ENCODE measurements around the gene DNASE1. TPM values are rescaled to one million over a fixed set of nuclear protein-coding genes. Genes with fewer than 3 reads are reported as not detected.

Gene DNASE1
- total and polyA plus RNA-seq, 4 donors, result 5.5 to 39.5 (median 8.3) TPM

DNA sequence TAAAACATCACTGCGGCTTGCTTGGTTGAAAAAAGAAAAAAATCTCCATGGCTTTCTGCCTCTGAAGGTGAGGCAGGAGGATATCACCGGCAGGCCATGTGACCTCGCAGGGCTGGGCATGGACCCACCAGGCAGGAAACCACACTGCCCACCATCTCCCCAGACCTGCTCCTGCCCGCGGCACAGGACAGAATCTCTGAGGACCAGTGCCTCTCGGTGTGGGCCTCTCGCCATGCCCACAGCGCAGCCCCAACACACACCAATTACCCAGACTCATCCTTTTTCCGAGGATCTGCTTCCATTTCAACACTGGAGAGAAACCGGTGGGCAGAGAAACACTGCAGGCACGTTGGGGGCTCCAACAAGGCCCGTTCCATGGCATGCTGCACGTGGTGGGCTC, 16.2 kb downstream of the DNASE1 start:
- WGBS, 2 donors, result 67 to 82% methylated on average over 13 of the region's 13 CpGs
- ATAC-seq (ENCODE audit: insufficient read depth, low FRiP score) (no peak), DNase-seq (no peak)
- Histone ChIP-seq H3K27ac (ENCODE audit: low read depth in 1 of 2, low read length in 1 of 2) (no peak overlapping the region), H3K9me3 (ENCODE audit: control insufficient read depth in 4 of 4, insufficient read depth in 3 of 4, low read length in 3 of 4) (no peaks in the 10 kb centered on the region), H3K9ac (ENCODE audit: insufficient read depth in 1 of 2, low read length in 2 of 2) (no peak overlapping the region), H3K4me3 (no peak overlapping the region), H3K27me3 (ENCODE audit: control insufficient read depth in 3 of 3, insufficient read depth in 3 of 3, low read length in 2 of 3) (no peaks in the 10 kb centered on the region), H3K4me1 (ENCODE audit: control insufficient read depth in 5 of 5, insufficient read depth in 5 of 5, low read length in 5 of 5) (no peaks in the 10 kb centered on the region), H3K36me3 (ENCODE audit: control insufficient read depth in 4 of 4, insufficient read depth in 4 of 4, low read length in 4 of 4) (peaks cover 0 to 49% (median 16%) of the 10 kb centered on the region in 4 donors)
- TF ChIP-seq, protein P1, sequence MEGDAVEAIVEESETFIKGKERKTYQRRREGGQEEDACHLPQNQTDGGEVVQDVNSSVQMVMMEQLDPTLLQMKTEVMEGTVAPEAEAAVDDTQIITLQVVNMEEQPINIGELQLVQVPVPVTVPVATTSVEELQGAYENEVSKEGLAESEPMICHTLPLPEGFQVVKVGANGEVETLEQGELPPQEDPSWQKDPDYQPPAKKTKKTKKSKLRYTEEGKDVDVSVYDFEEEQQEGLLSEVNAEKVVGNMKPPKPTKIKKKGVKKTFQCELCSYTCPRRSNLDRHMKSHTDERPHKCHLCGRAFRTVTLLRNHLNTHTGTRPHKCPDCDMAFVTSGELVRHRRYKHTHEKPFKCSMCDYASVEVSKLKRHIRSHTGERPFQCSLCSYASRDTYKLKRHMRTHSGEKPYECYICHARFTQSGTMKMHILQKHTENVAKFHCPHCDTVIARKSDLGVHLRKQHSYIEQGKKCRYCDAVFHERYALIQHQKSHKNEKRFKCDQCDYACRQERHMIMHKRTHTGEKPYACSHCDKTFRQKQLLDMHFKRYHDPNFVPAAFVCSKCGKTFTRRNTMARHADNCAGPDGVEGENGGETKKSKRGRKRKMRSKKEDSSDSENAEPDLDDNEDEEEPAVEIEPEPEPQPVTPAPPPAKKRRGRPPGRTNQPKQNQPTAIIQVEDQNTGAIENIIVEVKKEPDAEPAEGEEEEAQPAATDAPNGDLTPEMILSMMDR (IDR thresholded peaks at IDR 0.05; ENCODE audit: control extremely low read depth, extremely low read depth), result no peak

DNA sequence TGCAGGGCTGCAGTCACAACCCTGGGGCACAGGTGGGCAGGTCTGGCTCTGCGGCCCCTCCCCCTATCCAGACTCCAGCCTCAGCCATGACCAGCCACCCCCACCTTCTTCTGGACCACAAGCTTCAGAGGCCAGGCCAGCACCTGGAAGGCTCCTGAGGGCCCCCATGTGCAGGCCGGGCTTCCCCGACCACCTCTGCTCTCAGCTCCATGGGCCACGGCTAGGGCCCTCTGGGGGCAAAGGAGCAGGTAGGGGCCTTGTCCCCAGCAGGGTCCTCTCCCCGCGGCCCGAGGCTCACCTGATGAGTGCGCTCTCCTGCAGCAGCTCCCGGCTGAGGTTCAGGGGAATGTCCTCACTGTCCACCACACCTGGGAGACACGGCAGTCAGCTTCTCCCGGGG, 16.9 kb downstream of the DNASE1 start:
- Histone ChIP-seq H3K4me3 (no peak overlapping the region), H3K27me3 (ENCODE audit: control insufficient read depth in 3 of 3, insufficient read depth in 3 of 3, low read length in 2 of 3) (no peaks in the 10 kb centered on the region), H3K9me3 (ENCODE audit: control insufficient read depth in 4 of 4, insufficient read depth in 3 of 4, low read length in 3 of 4) (no peaks in the 10 kb centered on the region), H3K27ac (ENCODE audit: low read depth in 1 of 2, low read length in 1 of 2) (no peak overlapping the region), H3K9ac (ENCODE audit: insufficient read depth in 1 of 2, low read length in 2 of 2) (no peak overlapping the region), H3K4me1 (ENCODE audit: control insufficient read depth in 5 of 5, insufficient read depth in 5 of 5, low read length in 5 of 5) (no peaks in the 10 kb centered on the region), H3K36me3 (ENCODE audit: control insufficient read depth in 4 of 4, insufficient read depth in 4 of 4, low read length in 4 of 4) (peaks cover 0 to 54% (median 16%) of the 10 kb centered on the region in 4 donors)
- TF ChIP-seq, protein P1 (IDR thresholded peaks at IDR 0.05; ENCODE audit: control extremely low read depth, extremely low read depth), result no peak
- ATAC-seq (ENCODE audit: insufficient read depth, low FRiP score), result no peak
- DNase-seq, result no peak
- WGBS, 2 donors, result 95 to 96% methylated on average over 10 to 11 of the region's 11 CpGs

DNA sequence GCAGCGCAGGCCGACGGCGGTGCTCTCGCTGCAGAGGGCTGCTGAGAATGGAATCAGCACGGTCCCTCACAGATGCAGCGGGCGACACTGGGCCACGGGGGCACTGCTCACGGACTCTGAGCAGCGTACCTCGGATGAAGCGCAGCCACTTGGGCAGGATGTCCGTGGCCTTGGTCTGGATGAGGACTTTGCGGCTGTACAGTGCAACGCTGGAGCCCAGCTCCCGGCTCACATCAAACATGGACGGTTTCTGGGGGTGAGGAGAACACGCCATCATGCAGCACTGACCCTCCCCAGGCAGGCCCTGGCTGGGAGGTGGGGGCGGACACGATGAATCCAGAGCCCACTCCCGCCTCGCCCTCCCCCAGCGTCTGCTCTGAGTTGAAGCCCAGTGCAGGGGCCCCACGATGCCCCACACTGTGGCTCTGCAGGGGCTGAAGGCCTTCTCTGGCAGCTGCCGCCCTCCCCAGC, 18.1 kb downstream of the DNASE1 start:
- peaks cover 0 to 52% (median 18%) of the 10 kb centered on the region in 4 donors for H3K36me3 ChIP-seq (ENCODE audit: control insufficient read depth in 4 of 4, insufficient read depth in 4 of 4, low read length in 4 of 4)
- TF ChIP-seq, protein P1 (IDR thresholded peaks at IDR 0.05; ENCODE audit: control extremely low read depth, extremely low read depth), result no peak
- no peaks in the 10 kb centered on the region for H3K27me3 ChIP-seq (ENCODE audit: control insufficient read depth in 3 of 3, insufficient read depth in 3 of 3, low read length in 2 of 3)
- H3K9me3 ChIP-seq (ENCODE audit: control insufficient read depth in 4 of 4, insufficient read depth in 3 of 4, low read length in 3 of 4), result no peaks in the 10 kb centered on the region
- no peaks in the 10 kb centered on the region for H3K4me1 ChIP-seq (ENCODE audit: control insufficient read depth in 5 of 5, insufficient read depth in 5 of 5, low read length in 5 of 5)
- no peak overlapping the region for H3K9ac ChIP-seq (ENCODE audit: insufficient read depth in 1 of 2, low read length in 2 of 2)
- no peak overlapping the region for H3K27ac ChIP-seq (ENCODE audit: low read depth in 1 of 2, low read length in 1 of 2)
- no peak overlapping the region for H3K4me3 ChIP-seq
- no peak for ATAC-seq (ENCODE audit: insufficient read depth, low FRiP score)
- no peak for DNase-seq
- 96 to 97% methylated on average over 26 of the region's 26 CpGs for WGBS, 2 donors

DNA sequence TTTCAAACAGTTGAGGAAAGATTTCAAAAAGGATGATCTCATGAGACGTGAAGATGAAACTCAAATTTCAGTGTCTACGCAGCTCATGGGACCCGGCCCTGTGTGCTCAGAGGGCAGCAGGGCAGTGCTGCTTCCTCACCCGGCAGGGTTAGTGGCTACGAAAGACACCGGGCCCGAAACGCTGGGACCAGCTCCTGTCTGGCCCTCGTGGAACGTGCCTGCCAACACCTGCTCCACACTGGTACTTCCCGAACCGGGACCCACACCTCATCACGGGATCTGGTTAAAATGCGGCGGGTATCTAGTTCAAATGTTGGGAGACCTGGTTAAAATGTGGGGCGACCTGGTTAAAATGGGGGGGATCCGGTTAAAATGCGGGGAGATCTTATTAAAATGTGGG, 18.7 kb downstream of the DNASE1 start:
- no peak overlapping the region for H3K9ac ChIP-seq (ENCODE audit: insufficient read depth in 1 of 2, low read length in 2 of 2)
- no peak overlapping the region for H3K4me3 ChIP-seq
- no peaks in the 10 kb centered on the region for H3K27me3 ChIP-seq (ENCODE audit: control insufficient read depth in 3 of 3, insufficient read depth in 3 of 3, low read length in 2 of 3)
- WGBS, 2 donors, result 96 to 98% methylated on average over 18 of the region's 18 CpGs
- TF ChIP-seq, protein P1 (IDR thresholded peaks at IDR 0.05; ENCODE audit: control extremely low read depth, extremely low read depth), result no peak
- no peak for ATAC-seq (ENCODE audit: insufficient read depth, low FRiP score)
- DNase-seq, result peak in 1 of 3 donors; percentile 3
- H3K4me1 ChIP-seq (ENCODE audit: control insufficient read depth in 5 of 5, insufficient read depth in 5 of 5, low read length in 5 of 5), result no peaks in the 10 kb centered on the region
- H3K36me3 ChIP-seq (ENCODE audit: control insufficient read depth in 4 of 4, insufficient read depth in 4 of 4, low read length in 4 of 4), result peaks cover 0 to 56% (median 21%) of the 10 kb centered on the region in 4 donors
- no peaks in the 10 kb centered on the region for H3K9me3 ChIP-seq (ENCODE audit: control insufficient read depth in 4 of 4, insufficient read depth in 3 of 4, low read length in 3 of 4)
- no peak overlapping the region for H3K27ac ChIP-seq (ENCODE audit: low read depth in 1 of 2, low read length in 1 of 2)

Data from lung (tissue), 12 donors.